Cerebellar nuclear complex (tissue), 1 donor: ENCODE measurements around the gene ACBD3.
A peak's percentile ranks its signal among the peaks of the same experiment; 100 is the strongest.

ENCODE experiments used
- DNase-seq, 2 experiments: peaks; one replicate each; lab custom pipeline; 2025; lab: John Stamatoyannopoulos, UW

ACBD3 gene

GRCh38 chr1:226201029-226201593 lies 14.6 kb upstream of the ACBD3 start:
- no peak for DNase-seq

- DNase-seq, result no peak
Measured at GRCh38 chr1:226199971-226200370, 13.4 kb upstream of the ACBD3 start.

DNA sequence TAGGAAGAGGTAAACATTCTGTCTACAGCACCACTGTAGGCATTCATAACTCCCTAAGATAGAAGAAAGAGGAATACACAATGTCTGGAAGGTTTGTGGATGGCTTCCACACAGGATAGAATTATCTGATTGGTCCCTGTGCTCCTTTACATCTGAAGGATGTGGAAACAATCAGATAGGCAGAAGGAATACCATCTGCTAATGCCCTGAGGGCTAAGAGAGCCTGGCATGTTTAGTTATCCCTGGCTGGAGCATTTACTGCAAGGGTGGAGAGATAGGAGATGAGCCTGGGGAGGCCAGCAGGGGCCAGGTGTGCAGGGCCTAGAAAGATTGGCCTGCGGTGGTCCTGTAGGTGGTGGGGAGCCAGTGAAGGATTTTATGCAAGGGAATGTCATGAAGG lies 8.6 kb upstream of the ACBD3 start:
- no peak for DNase-seq

DNA sequence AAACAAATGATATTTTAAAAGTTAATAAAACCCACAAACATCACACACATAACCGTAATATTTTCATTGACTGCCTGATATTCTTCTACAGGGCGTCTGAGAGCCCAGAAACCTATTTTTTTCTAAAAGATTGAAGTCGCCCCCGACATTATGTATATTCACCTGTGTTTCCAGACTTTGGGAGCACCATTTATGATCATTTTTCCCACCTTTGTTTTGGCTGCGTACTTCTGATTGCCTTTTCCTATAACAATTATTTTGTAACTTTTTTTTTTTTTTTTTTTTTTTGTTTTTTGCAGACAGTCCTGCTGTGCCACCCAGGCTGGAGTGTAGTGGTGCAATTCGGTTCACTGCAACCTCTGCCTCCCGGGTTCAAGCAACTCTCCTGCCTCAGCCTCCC lies 839 bp upstream of the ACBD3 start:
- no peak for DNase-seq

- DNase-seq, result no peak
Measured at GRCh38 chr1:226187019-226187322, 430 bp upstream of the ACBD3 start.

DNA sequence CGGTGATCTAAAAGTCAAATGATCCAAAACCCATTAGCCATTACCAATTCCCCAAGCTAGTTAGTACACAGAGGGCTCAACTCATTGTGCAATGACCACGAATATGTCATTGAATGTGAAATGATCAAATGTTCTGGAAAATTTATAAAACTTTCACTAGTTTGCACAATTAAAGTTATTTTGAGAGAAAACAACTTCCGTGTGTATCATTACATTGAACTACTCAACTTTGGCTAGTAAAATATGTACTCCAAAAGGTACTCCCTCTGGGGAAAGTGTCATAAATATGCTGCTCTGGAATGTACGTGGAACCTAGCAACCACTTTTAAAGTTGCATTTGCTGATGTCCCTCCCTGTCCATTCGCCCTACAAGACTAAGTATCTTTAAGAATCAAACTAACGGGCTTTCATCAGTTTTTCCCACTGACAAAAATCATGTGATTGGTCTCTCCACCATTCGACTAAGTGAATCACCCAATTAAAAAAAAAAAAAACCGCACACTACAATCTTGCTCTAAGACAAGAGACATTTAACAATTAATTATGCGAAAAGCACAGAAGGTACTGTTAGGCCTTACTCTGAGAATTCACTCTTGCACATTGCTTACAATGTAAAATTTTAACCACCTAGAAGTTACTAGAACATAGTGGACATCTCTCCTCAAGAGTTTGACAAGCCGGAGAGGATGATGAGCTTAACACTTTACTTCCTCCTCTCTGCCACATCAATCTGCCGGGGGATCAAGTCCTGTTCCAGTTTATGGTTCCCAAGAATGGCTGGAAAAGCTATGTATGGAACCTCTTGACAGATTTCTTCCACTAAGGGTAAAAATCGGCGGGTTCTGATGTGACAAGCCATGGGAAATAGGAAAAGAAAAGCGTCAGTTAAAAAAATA lies 1.2 kb downstream of the ACBD3 start:
- no peak for DNase-seq

- DNase-seq, result no peak
Measured at GRCh38 chr1:226181996-226182714, 4.4 kb downstream of the ACBD3 start.

DNA sequence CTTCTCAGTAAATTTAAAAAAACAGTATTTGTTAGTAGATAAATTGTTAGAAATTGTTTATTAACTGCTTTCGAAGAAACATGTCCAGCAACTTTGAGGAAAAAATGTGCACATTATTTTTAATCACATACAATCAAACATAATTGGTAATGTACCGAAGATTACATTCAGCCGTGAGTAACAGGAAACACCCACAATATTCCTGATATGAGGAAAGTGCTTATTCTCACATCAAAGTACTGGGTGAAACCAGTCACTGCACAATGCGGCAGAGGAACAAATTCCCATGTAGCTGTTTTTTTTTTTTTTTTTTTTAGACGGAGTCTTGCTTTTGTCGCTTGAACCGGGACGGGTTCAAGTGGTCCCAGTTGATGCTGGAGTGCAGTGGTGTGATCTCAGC lies 9.7 kb downstream of the ACBD3 start:
- no peak for DNase-seq

- no peak for DNase-seq
Measured at GRCh38 chr1:226172589-226172988, 14.0 kb downstream of the ACBD3 start.

DNA sequence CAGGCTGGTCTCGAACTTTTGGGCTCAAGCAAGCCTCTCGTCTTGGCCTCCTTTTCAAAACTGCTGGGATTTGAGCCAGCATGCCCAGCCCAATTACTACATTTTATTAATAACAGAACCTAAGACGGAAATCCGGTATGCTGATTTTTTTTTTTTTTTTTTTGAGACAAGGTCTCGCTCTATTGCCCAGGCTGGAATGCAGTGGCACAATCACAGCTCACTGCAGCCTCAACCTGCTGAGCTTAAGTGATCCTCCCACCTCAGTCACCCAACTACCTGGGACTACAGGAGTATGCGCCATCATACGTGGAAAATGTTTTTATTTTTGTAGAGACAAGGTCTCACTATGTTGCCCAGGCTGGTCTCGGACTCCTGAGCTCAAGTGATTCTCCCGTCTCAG lies 20.2 kb downstream of the ACBD3 start:
- DNase-seq, result no peak

DNA sequence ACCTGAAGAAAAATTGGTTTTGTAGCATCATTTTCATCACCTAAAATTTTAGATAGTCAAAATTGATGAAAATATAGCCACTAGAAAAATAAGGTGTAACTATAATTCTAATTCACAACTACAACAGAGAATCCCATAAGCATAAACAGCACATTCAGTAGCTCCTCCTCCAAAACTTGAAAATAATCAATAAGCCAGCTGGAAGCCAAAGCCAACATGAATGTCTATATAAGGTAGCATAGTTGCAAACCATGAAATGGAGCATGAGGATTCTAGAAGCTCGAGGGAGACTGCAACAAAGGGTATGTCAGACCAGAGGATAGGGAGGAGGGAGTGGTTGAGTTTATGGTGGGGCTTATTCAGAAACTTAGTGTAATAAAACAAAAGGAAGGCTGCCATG lies 22.4 kb downstream of the ACBD3 start:
- no peak for DNase-seq

- DNase-seq, result no peak
Measured at GRCh38 chr1:226162898-226163297, 23.6 kb downstream of the ACBD3 start.

DNA sequence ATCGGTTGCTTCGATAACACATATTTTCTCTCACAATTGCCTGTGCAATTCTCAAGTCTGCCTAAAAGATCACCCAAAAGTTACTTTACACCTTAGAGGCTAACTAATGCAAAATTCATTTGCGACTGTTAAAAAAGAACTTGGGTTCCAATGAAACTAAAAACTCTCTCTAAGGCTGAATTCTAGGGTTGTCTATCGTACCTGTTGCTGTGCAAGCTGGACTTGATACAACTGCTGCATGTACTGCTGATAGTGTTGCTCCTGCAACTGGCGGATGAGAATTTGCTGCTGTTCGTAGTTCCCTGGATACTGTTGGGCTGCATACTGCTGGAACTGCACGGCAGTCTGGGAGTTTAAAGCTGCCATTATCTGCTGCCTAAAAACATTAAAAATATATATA lies 27.6 kb downstream of the ACBD3 start:
- no peak for DNase-seq

DNA sequence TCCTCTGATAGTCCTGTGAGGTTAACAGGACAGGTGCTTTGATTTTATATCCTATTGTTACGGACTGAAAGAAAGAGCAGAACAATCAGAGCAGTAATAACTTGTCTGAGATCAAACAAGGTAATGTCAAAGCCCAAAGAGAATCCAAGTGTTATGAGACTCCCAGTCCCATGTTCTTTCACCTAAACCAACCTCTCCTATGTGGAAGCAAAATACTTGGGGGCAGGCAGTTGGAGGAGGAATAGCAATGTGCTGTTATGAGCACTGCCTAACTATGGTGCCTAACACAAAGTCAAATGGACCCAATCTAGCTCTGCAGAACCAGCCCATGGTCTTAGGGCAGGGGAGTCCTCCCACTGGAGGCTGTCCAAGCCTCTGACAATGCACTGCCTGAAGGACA lies 28.1 kb downstream of the ACBD3 start:
- DNase-seq, result no peak

DNA sequence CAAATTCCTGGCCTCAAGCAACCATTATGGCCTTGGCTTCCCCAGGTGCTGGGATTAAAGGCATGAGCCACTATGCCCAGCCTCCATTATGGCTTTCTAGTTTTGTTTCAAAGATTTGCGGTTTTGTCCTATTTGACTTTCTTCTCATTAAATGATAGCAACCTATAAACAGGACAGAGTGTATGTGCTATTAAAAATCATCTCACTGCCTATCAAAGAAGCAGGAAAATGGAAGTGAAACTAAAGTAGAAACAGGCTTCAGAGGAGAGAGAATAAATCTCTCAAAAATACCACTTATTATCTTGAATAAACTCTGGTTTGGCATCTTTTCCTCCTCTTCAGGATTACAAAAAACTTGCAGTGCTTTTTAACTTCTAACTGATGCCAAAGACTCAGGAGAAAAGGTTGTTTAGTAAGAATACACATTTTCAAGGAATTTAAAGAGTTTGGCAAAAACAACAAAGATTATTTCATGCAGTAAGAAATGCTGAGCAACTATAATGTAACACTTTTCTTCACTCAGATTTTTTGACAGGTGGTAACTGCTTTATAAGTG lies 28.7 kb downstream of the ACBD3 start:
- DNase-seq, result no peak

DNA sequence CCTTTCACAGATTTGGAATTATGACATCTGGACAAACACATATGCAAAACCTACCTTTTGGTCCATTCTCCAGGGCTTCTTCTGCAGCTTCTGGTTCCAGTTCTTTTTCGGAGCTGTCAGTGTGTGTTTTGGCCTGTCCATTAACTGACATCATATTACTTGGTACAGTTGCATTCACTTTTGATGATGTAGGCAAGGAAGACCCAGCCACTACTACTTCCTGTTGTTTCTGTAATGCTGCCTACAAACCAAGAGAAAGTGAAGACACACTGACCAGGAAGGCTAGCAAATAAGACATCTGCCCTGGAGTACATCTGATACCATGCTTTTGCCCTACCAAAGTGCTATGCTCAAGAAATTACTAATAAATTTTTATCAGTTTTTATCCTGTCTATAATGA lies 31.9 kb downstream of the ACBD3 start:
- no peak for DNase-seq

- DNase-seq, result no peak
Measured at GRCh38 chr1:226149806-226150205, 36.7 kb downstream of the ACBD3 start.

GRCh38 chr1:226148121-226148648 lies 38.4 kb downstream of the ACBD3 start:
- no peak for DNase-seq

GRCh38 chr1:226144045-226144444 lies 42.5 kb downstream of the ACBD3 start:
- DNase-seq, result no peak

- DNase-seq, result no peak
Measured at GRCh38 chr1:226135709-226136108, 50.8 kb downstream of the ACBD3 start.

DNA sequence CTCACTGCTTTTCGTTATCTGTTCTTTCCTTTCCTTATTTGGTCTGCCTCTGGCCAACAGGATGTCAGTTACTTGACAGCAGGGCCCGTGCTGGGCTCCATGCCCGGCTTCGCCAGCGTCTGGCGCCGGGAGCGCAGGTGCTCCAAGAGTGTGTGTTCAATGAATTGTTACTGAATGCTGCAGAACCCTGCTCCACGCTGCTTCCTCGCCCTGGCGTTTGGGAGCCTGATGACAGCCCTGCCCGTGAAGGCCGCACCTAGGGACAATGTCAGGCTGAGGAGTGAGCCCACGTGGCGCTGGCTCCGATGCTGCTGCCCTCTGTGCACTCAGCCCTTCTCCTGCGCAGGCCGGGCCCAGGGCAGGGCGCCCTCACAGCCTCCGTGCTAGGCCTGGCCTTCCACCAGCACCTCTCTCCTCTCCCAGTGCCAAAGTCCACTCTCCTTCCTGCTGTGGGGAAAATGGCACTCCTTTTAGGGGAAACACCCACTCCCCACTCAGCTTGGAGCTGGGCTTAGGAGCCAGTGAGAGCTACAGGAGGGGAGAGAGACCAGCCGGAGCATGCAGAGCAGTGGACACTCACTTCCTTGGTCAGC lies 51.4 kb downstream of the ACBD3 start:
- DNase-seq, result peak; percentile 51 to 61
